HG02852 (cell line): ENCODE data around the gene CIZ1.
"Not testable (repeated sequence)": the region's sequence is repeated elsewhere in the genome, so short reads cannot be mapped to it uniquely, and the experiment has no call there.

Experiments
- ATAC-seq: cut with Tn5 transposase; IDR thresholded peaks from one replicate; pipeline ENCODE4 v1.9.1; 2021; ENCODE audit warnings: mild to moderate bottlenecking, moderate library complexity; ENCODE audit not compliant: unreplicated experiment

CIZ1 gene

DNA sequence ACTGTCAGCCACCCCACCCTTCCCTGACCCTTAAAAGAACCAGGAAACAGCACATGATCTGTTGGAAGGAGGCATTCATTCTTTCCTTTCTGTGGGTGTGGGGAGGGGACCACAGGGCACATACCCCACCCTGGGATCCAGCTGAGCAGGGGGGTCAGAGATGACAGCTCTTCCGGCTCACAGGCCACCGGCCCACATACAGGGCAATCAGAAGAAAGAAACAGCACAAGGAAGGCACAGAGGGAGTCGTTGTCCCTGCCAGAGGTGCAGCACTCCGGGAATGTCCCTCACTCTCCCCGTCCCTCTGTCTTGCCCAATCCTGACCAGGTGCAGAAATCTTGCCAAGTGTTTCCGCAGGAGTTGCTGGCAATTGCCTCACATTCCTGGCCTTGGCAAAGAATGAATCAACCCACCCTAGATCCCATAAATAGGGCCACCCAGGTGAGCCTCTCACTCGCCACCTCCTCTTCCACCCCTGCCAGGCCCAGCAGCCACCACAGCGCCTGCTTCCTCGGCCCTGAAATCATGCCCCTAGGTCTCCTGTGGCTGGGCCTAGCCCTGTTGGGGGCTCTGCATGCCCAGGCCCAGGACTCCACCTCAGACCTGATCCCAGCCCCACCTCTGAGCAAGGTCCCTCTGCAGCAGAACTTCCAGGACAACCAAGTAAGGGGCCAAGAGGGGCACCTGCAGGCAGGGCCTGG, 42.2 kb downstream of the CIZ1 start, which contains the start of gene LCN2:
TSS of gene LCN2 (plus strand) at position 453 of the 701 bp plus-strand sequence. CDS start at position 526, 73 bp downstream.
- ATAC-seq, result no peak

DNA sequence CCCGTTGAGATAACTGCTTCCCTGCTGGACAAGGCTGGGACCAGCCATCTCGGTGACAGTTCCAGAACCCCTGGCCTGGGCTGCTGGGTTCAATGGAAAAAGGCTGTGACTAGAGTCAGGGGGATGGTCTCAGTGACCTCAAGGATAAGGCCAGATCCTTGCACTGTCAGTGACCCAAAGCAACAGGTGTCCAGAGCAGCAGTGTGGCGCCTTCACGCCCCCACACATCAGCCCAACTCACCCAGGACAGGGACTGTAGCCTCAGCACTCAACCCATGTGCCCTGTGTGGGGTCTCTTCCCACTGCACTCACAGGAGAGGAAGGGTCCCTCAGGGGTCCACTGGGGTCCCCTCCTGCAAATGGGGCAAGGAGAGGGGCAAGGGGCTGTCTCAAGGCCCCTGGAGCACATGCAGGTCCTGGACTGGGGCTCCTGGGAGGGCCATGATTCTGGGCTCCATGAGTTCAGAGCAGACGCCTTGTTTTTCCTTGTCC, 42.8 kb downstream of the CIZ1 start:
- ATAC-seq, result no peak

- ATAC-seq, result no peak
Measured at GRCh38 chr9:128146591-128147120, 44.7 kb downstream of the CIZ1 start.

DNA sequence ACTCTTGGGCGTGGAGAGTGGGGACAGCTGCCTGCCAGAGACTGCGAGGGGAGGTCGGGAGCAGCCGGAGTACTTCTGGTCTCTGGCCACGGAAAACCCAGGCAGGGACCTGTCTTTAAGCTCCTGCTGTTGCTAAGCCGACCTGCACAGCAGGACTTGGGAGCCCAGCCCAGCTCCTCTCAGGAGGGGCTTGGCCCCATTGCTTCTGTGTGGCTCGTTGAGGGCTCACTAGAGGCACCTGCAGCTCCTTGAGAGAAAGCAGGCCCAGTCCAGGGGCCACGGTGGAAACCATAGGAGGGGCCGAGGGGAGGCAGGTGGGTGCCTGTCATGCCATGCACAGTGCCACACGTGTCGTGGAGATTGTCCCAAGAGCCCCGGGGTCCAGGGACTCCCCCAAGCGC, 45.4 kb downstream of the CIZ1 start:
- no peak for ATAC-seq

DNA sequence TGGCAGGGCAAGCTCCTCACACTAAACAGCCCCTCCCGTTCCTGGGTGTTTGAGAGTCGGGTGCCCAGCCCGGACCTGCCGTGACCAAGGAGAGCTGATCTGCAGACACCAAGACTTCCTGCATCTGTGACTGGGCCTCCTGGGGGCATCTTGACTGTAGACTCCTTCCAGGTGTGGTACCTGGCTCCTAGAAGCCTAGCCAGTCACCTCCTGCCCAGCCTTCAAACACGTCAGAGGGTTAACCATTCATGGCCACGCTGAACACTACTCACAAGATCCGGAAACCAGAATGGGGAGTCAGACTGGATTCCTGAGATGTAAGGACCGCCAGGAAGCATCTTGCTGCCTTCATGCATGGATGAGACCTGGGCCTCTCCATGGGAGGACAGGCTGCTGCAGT, 45.8 kb downstream of the CIZ1 start:
- no peak for ATAC-seq

DNA sequence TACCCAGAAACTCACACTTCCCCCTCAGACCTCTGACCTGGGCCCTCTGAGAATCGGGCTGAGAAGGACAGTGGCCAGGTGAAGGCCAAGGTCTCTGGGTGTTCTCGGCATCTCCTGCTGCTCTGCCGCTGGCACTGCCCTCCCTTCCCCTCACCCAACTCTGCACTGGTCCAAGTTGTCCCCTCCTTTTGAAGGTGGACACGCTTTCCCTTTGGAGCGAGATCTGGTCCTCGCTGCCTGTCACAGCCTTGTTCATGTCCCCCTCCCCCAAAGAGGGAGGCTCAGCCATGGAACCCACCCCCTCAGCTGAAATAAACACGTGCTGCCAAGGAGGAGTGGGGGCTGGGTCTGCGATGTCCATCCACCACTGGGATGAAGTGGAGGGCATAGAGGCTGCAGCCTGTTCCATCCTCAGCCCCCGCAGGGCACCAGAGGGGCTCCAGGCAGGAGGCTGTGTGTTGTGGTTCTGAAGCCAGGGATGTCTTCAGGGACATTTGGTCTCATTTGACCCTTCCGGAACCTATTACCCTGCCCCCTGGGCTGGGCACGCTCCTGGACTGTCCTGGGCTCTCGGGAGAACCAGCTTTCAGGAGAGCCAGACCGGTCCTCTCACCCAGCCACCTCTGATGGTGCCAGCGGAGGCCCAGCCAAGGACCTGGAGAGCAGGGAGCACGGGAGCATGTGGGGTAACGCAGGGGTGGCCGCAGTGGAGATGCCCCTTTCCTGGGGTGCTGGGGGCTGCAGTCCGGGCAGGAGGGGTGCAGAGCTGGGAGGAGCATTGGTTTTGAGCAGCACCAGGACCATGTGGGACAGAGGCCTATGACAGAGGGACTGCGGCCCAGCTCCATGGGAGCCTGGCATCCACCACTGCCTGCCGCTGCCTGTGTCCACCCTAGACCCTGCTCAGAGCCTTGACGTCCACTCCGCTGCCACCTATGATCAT, 46.9 kb downstream of the CIZ1 start:
- no peak for ATAC-seq

DNA sequence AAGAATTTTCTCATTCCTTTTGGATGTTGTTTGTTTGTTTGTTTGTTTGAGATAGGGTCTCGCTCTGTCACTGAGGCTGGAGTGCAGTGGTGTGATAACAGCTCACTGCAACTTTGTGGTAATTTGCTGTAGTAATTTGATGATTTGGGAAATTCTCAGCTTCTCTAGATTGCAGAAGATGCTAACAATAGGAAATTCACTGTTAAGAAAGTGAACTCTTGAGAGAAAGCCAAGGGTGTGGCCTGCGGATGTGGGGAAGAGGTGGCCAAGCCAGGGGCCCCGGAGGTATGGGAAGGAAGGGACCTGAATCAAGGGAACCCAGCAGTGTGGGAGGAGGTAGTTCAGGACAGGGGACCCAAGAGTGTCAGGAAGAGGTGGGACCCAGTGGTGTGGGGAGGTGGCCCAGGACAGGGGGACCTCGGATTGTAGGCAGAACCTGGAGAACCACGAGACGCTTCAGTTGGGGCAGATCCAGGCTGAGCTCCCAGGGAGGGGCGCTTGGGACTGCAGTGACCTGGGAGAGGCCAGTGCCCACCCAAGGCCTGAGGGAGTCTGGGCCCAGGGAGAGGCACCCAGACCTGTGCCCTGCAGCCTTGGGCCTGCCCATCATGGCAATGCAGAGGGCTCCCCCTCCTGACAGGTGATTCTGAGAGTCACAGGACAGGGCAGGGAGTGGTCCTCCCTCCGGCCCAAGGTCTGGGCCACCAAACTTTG, 47.7 kb downstream of the CIZ1 start:
- no peak for ATAC-seq

- no peak for ATAC-seq
Measured at GRCh38 chr9:128142596-128142995, 48.8 kb downstream of the CIZ1 start.

DNA sequence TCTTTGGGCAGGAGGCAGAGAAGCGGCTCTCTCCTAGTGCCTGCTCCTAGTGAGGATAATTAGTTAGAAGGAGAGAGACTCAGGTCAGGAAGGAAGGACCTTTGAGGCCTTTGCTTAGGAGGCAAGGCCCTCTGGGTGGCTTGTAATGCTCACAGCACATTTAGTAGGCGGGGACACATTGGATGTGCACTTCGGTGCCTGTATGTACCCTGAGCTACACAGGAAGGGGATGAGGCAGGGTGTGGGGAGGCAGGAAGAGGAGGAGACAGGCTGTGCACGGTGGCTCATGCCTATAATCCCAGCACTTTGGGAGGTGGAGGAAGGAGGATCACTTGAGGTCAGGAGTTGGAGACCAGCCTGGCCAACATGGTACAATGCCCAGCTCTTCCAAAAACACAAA, 49.3 kb downstream of the CIZ1 start:
- no peak for ATAC-seq

GRCh38 chr9:128141604-128142003, 49.8 kb downstream of the CIZ1 start:
- no peak for ATAC-seq

DNA sequence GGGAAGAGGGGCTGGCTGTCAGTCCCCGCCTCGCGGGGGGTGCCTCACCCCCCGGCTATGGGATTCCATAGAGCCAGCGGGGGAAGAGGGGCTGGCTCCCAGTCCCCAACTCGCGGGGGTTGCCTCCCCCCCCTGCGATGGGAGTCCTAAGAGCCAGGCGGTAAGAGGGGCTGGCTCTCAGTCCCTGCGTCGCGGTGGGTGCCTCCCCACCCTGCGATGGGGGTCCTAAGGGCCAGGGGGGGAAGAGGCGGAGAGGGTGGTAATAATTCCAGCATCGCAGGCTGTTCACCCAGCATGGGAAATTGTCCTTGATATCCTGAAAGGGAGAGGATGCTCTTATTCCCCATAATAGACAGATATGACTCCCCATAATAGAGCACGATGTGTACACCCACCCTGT, 51.8 kb downstream of the CIZ1 start:
- ATAC-seq, result no peak

DNA sequence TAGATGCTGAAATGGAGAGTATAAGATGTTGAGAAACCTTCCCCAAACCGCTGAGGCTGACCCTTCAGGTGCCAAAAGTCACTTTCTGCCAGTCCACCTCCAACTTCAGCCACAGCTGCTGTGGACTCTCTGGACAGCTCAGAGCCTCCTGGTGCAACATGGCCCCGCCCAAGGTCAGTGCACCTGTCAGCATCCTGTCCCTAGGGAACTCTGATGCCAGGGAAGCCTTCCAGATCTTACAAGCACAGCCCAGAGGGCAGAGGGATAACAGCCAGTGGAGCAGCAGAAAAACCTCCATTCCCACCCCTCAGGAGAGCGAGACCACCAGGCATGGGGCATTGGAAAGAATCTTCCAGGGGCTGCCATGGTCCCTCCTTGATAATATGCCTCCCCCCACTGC, 53.4 kb downstream of the CIZ1 start:
- ATAC-seq, result no peak

GRCh38 chr9:128136816-128137793, 54.3 kb downstream of the CIZ1 start:
- ATAC-seq, result no peak

DNA sequence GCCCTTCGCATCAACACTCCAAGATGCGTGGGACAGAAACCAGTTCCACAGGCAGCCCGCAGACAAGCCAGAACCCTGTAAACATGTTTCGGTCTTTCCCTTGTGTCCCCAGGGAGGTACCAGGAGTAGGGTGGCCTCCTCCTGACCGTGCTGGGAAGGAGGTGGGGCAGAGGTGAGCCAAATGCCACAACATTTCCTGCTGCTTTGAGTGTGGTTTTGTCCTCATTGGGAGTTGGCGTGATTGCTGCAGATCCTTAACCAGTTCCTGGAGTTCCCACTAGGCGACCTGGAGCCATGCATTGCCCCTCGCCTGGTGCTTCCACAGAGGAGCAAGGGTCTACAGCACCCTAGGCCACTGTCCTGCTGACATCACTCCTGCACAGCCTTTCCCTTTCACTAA, 55.8 kb downstream of the CIZ1 start:
- ATAC-seq, result not testable (repeated sequence)

- ATAC-seq, result not testable (repeated sequence)
Measured at GRCh38 chr9:128132139-128132538, 59.2 kb downstream of the CIZ1 start.

GRCh38 chr9:128131346-128131745, 60.0 kb downstream of the CIZ1 start:
- not testable (repeated sequence) for ATAC-seq

DNA sequence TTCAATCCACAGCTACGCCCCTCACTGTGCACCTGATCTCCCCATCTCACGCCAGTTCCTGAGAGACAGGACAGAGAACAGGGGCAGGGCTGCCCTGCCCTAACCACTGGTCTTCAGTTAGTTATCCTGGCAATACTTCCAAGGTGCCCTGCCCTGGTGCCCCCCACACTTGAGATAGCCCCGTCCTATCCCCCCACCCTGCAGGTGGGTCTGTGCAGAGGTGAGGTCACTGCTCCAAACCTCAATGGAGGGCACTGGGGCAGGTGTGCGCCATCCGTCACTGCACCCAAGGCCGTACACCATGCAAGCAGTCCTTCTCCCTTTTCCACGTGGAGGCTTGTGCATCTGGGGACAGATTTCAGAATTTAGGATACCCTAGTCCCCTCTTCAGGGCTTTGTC, 60.7 kb downstream of the CIZ1 start:
- not testable (repeated sequence) for ATAC-seq

DNA sequence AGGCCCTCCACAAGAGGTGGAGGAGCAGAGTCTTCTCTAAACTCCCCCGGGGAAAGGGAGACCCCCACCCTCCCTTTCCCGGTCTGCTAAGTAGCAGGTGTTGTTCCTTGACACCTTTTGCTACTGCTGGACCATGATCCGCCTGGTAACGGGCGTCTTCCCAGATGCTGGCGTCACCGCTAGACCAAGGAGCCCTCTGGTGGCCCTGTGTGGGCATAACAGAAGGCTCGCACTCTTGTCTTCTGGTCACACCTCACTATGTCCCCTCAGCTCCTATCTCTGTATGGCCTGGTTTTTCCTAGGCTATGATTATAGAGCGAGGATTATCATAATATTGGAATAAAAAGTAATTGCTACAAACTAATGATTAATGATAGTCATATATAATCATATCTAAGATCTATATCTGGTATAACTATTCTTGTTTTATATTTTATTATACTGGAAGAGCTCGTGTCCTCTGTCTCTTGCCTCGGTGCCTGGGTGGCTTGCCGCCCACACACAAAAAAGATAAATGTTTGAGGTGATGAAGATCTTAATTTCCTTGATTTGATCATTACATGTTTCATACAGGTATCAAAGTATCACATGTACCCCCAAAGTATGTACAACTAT, 61.3 kb downstream of the CIZ1 start:
- not testable (repeated sequence) for ATAC-seq
